ENCODE results near the gene CAPN5.
A peak's percentile ranks its signal among the peaks of the same experiment; 100 is the strongest.
"Not testable (repeated sequence)": the region's sequence is repeated elsewhere in the genome, so short reads cannot be mapped to it uniquely, and the experiment has no call there.

Gene CAPN5

GRCh38 chr11:77042111-77042726 is 24.6 kb upstream of the CAPN5 start:
- no peak for DNase-seq (ENCODE audit: low read depth in 2 of 2)

GRCh38 chr11:77044356-77044755 is 22.4 kb upstream of the CAPN5 start:
- DNase-seq (ENCODE audit: low read depth in 2 of 2): no peak

DNA sequence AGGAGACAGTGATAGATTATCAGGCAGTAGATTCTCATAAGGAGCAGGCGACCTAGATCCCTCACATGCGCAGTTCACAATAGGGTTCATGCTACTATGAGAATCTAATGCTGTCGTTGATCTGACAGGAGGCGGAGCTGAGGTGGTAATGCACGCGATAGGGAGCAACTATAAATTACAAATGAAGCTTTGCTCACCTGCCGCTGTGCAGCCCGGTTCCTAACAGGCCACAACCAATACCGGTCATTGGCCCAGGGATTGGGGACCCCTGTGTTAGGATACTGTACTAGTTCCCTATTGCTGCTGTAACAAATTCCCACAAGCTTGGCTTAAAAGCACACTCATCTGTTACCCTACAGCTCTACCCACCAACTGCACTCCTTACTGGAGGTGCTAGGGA is 21.9 kb upstream of the CAPN5 start:
- DNase-seq (ENCODE audit: low read depth in 2 of 2): no peak

- peak in 1 of 2 donors; percentile 19 for DNase-seq (ENCODE audit: low read depth in 2 of 2)
These were observed 20.7 kb upstream of the CAPN5 start for GRCh38 chr11:77046060-77046501.

- DNase-seq (ENCODE audit: low read depth in 2 of 2): peak; percentile 39 to 59
These were observed 19.5 kb upstream of the CAPN5 start for GRCh38 chr11:77047007-77047927.

DNA sequence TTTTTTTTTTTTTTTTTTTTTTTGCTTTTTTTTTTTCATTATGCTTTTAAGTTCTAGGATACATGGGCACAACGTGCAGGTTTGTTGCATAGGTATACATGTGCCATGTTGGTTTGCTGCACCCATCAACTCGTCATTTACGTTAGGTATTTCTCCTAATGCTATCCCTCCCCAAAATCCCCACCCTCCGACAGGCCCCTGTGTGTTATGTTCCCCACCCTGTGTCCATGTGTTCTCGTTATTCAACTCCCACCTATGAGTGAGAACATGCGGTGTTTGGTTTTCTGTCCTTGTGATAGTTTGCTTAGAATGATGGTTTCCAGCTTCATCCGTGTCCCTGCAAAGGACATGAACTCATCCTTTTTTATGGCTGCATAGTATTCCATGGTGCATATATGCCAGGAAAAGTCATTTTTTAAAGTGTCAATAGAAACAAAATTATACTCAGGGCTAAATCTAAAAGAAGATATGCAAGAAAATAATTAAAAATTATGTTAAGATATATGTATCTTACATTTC is 18.8 kb upstream of the CAPN5 start:
- not testable (repeated sequence) for DNase-seq (ENCODE audit: low read depth in 2 of 2)

GRCh38 chr11:77049026-77049425 is 17.7 kb upstream of the CAPN5 start:
- DNase-seq (ENCODE audit: low read depth in 2 of 2): no peak

DNA sequence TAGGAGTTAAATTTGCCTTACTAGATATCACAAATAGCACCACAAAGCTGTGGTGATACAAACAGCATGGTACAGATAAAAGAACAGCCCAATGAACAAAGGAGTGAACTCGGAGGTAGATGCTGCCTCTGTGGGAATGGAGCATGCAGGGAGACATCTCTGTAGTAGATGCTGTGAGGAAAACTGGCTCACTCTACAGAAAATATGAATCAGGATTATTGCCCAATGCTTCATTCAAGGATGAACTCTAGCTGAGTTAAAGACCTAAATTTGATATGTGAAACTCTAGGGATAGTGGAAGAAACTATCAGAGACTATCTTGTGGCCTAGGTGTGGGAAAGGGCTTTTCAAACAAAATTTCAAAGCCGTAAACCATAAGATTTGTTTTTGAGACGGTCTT is 15.3 kb upstream of the CAPN5 start:
- DNase-seq (ENCODE audit: low read depth in 2 of 2): no peak

GRCh38 chr11:77052518-77052917 is 14.3 kb upstream of the CAPN5 start:
- no peak for DNase-seq (ENCODE audit: low read depth in 2 of 2)

- no peak for DNase-seq (ENCODE audit: low read depth in 2 of 2)
These were observed 13.4 kb upstream of the CAPN5 start for GRCh38 chr11:77053217-77054015.

- no peak for DNase-seq (ENCODE audit: low read depth in 2 of 2)
These were observed 12.7 kb upstream of the CAPN5 start for GRCh38 chr11:77054084-77054483.

DNA sequence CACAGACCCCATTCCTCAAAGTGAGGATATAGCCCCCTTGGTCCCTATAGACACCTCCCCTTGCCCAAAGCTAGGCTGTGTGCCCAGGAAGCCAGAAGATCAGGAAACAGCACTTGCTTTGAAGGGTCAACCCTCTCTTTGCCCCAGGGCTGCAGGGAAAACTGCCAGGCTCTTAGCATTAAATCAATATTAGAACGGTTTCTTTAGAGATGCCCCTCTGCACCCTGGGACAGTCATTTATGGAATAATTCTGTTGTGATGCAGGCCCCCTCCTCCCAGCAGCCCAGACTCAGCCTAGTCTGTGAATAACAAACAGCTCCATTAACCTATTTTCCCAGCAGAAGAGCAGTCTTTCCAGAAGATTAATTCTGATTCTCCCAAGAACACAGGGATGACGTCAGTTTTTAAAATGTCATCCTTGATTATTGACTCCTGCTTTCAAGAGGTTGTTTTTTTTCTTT is 11.6 kb upstream of the CAPN5 start:
- no peak for DNase-seq (ENCODE audit: low read depth in 2 of 2)

DNA sequence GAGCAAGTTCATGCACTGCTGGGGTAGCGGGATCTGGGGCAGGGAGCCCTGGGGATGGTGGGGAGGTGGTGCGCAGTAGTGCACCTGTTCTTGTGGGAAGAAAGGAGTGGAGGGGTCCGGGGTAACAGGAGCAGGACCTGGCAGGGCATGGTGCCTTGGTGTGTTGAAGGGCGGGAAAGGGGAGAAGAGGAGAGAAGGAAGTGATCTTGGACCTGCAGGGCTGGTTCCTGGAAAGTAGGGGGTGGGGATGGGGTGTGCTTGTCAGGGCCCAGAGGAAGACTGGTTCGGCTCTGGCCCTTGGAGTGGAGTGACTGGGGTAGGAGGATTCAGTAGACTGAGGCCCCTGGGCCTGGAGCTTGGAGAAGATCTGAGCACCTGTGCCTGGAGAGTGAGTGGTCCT is 10.9 kb upstream of the CAPN5 start:
- no peak for DNase-seq (ENCODE audit: low read depth in 2 of 2)

GRCh38 chr11:77056814-77057402 is 9.9 kb upstream of the CAPN5 start:
- DNase-seq (ENCODE audit: low read depth in 2 of 2): no peak

GRCh38 chr11:77057938-77058474 is 8.8 kb upstream of the CAPN5 start:
- DNase-seq (ENCODE audit: low read depth in 2 of 2): no peak

- DNase-seq (ENCODE audit: low read depth in 2 of 2): no peak
These were observed 7.9 kb upstream of the CAPN5 start for GRCh38 chr11:77058900-77059299.

- no peak for DNase-seq (ENCODE audit: low read depth in 2 of 2)
These were observed 7.0 kb upstream of the CAPN5 start for GRCh38 chr11:77059806-77060205.

GRCh38 chr11:77060234-77060633 is 6.5 kb upstream of the CAPN5 start:
- no peak for DNase-seq (ENCODE audit: low read depth in 2 of 2)

- not testable (repeated sequence) for DNase-seq (ENCODE audit: low read depth in 2 of 2)
These were observed 5.5 kb upstream of the CAPN5 start for GRCh38 chr11:77061258-77061657.

DNA sequence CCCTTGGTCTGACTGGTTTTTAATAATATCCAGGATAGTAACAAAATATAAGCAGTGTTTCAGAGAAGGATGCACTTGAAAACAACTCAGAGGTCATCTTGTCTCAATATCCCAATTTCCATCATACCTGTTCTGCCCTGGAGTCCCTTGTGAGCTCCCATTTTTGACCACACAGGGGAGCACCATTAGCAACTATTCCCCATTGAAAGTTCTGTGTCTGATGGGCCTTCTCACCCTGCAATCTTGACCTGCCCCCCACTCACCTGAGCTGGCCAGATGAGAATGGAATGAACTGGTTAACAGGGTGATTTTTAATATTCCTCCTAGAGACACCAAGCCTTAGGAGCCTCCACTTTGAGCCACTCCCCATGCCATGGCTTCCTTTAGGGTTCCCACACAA is 3.8 kb upstream of the CAPN5 start:
- no peak for DNase-seq (ENCODE audit: low read depth in 2 of 2)

GRCh38 chr11:77063407-77063806 is 3.4 kb upstream of the CAPN5 start:
- DNase-seq (ENCODE audit: low read depth in 2 of 2): no peak

All from stimulated activated CD8-positive, alpha-beta memory T cell treated with anti-CD3 and anti-CD28 coated beads, Interleukin-7, amount 100 ng/mL, for 1 hour (primary cell).